Measurements from ENCODE around the gene NAV2. TPM values are rescaled to one million over a fixed set of nuclear protein-coding genes. Genes with fewer than 3 reads are reported as not detected.
"Not testable (repeated sequence)": the region's sequence is repeated elsewhere in the genome, so short reads cannot be mapped to it uniquely, and the experiment has no call there.

NAV2 gene
- total RNA-seq, 1 donor from 2014 or later, result 44.8 TPM

GRCh38 chr11:19892876-19893275 lies 180.2 kb downstream of the NAV2 start:
- intact Hi-C loops (cut with DNase I), result no loop called here
- no peaks in the 10 kb centered on the region for H3K9me3 ChIP-seq
- H3K4me3 ChIP-seq, result no peak overlapping the region
- TF ChIP-seq CTCF (IDR thresholded peaks at IDR 0.05), result no peak
- no peaks in the 10 kb centered on the region for H3K27me3 ChIP-seq
- no peak for ATAC-seq
- H3K36me3 ChIP-seq, result no peaks in the 10 kb centered on the region
- H3K27ac ChIP-seq, result no peak overlapping the region
- DNase-seq, result no peak
- no peaks in the 10 kb centered on the region for H3K4me1 ChIP-seq

GRCh38 chr11:19894404-19894803 lies 181.8 kb downstream of the NAV2 start:
- no peak for DNase-seq
- Histone ChIP-seq H3K36me3 (peaks cover 5% of the 10 kb centered on the region), H3K4me1 (no peaks in the 10 kb centered on the region), H3K9me3 (no peaks in the 10 kb centered on the region), H3K4me3 (no peak overlapping the region), H3K27me3 (no peaks in the 10 kb centered on the region), H3K27ac (no peak overlapping the region)
- no peak for TF ChIP-seq CTCF (IDR thresholded peaks at IDR 0.05)
- ATAC-seq, result no peak
- intact Hi-C loops (cut with DNase I), result no loop called here

- ATAC-seq; H3K4me1 ChIP-seq; DNase-seq; H3K4me3 ChIP-seq; H3K27me3 ChIP-seq; intact Hi-C loops (cut with DNase I); H3K36me3 ChIP-seq; H3K9me3 ChIP-seq; H3K27ac ChIP-seq: not testable (repeated sequence)
These were observed 182.4 kb downstream of the NAV2 start for GRCh38 chr11:19895037-19895436.

DNA sequence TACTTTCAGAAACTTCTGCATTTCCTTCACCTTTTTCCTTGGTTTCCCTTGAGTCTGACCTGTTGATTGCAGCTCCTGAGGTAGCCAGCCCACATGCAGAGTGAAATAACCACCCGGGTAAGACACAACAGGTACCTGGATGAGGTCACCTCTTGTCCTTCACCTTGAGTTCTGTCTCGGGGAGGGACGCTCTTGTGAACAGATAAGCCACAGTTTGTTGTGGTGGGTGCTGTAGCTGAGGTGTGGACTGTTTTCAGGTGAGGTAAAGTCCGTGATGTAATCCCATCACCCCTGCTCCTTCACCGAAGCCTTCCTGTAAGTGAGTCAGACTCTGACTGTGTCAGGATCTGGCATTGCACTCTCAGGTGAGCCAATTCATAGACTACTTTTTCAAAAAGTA lies 183.1 kb downstream of the NAV2 start:
- H3K27ac ChIP-seq, result no peak overlapping the region
- H3K4me3 ChIP-seq, result no peak overlapping the region
- H3K36me3 ChIP-seq, result peaks cover 5% of the 10 kb centered on the region
- DNase-seq (no peak), ATAC-seq (peak; percentile 83)
- no peaks in the 10 kb centered on the region for H3K4me1 ChIP-seq
- TF ChIP-seq CTCF (IDR thresholded peaks at IDR 0.05), result no peak
- intact Hi-C loops (cut with DNase I), result no loop called here
- H3K9me3 ChIP-seq, result no peaks in the 10 kb centered on the region
- H3K27me3 ChIP-seq, result no peaks in the 10 kb centered on the region

DNA sequence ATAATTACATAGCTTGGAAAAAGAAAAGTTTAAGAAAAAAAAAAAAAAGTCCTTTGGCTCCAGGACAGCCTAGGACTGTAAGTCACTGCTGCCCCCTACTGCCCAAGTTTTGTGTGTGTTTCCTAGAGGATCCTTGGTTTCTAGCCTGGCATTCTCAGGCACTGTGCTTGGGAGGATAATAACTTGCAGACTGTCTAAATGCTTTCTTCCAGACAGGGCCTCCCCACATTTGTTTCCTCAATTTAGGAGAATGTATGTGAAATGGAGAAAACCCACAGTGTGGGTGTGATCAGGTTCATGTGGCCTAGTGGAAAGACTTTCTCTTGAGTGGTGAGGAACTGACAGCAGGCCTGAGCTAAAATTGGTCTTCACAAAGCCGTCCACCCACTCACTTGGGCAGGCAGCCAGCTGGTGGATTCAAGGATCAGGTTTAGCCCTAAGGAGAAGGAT lies 191.0 kb downstream of the NAV2 start:
- intact Hi-C loops (cut with DNase I), result loop anchor here (10.0 kb wide), 1 partner anchor 339 kb away; no protein-coding TSS in a partner anchor
- ATAC-seq (peak; percentile 84), DNase-seq (no peak)
- Histone ChIP-seq H3K27ac (no peak overlapping the region), H3K4me1 (no peaks in the 10 kb centered on the region), H3K27me3 (no peaks in the 10 kb centered on the region), H3K36me3 (peaks cover under 1% of the 10 kb centered on the region), H3K9me3 (no peaks in the 10 kb centered on the region), H3K4me3 (no peak overlapping the region)
- peak; percentile 72 for TF ChIP-seq CTCF (IDR thresholded peaks at IDR 0.05)

DNA sequence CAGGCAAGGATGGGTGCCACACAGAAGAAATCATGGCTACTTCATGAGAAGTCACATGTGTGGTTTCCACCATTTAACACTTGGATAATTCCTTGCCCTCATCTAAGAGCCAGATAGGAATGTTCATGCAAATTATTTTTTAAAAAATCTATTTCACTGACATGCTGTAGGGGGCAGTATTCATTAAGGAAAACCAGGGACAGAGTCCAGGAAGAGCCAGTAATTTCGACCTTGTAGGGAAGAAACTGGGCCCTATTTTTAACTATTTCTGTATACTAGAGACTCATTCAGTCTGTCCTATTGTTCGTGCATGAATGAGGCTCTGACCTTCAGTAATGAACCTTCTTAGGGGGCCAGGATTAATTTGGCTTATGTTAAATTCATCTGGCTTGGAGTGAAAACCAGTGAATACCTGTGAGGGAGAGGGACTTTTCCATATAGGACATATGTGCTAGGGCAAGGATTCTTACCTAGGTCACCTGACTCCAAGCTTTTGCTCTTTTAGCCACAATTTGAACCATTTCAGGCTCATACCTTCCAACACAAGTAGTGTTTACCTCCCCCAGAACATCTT lies 192.7 kb downstream of the NAV2 start:
- H3K27me3 ChIP-seq, result no peaks in the 10 kb centered on the region
- no peaks in the 10 kb centered on the region for H3K36me3 ChIP-seq
- no peak for DNase-seq
- no peaks in the 10 kb centered on the region for H3K9me3 ChIP-seq
- H3K4me3 ChIP-seq, result no peak overlapping the region
- TF ChIP-seq CTCF (IDR thresholded peaks at IDR 0.05), result peak; percentile 61
- no peaks in the 10 kb centered on the region for H3K4me1 ChIP-seq
- H3K27ac ChIP-seq, result no peak overlapping the region
- intact Hi-C loops (cut with DNase I), result loop anchor here (10.0 kb wide), 1 partner anchor 341 kb away; no protein-coding TSS in a partner anchor
- peak; percentile 64 for ATAC-seq

Measured in upper lobe of right lung (tissue), 1 donor.